Transverse colon (tissue), 4 donors: ENCODE measurements around the gene FANCC.

ENCODE experiments used
- CTCF ChIP-seq, 5 experiments: fragments of 200-600 bp in 3 of 5; fragments of 450-650 bp in 2 of 5; sonication (generic) in 3 of 5; IDR thresholded peaks; 1 replicate in 2 of 5; 2 replicates in 3 of 5; pipeline ENCODE4 v1.5.1; 2016 to 2017; ENCODE audit warnings: antibody characterized with exemption in 5 of 5, inconsistent platforms in 3 of 5, mild to moderate bottlenecking in 2 of 5, moderate library complexity in 1 of 5
- POLR2AphosphoS5 ChIP-seq, 3 donors: sonication (generic); formaldehyde crosslinking; IDR thresholded peaks; one replicate each; pipeline ENCODE4 v1.6.1; 2016; ENCODE audit warnings: antibody characterized with exemption in 3 of 3

- TF ChIP-seq CTCF (IDR thresholded peaks at IDR 0.05) = no peak
- no peak for TF ChIP-seq POLR2AphosphoS5 (IDR thresholded peaks at IDR 0.05)
These were observed 35.2 kb downstream of the FANCC start for GRCh38 chr9:95282332-95282731.
